K562 (cell line): ENCODE data around the gene NLGN3. TPM values are rescaled to one million over a fixed set of nuclear protein-coding genes. Genes with fewer than 3 reads are reported as not detected.

Experiments
- ATAC-seq: fragments of 200-7000 bp; cut with Tn5 transposase; 3 replicates; pipeline ENCODE4 v1.9.1; 2020; ENCODE audit warnings: moderate library complexity
- BruUV-seq: library from RNA; stranded (reverse); fragments of 400-500 nt; replicated peaks from 2 replicates; lab custom pipeline; 2021; lab: Mats Ljungman, UMichigan
- CTCF ChIA-PET: fragments of 300-600 bp; formaldehyde crosslinking; extraction: SDS; loops from one replicate; lab custom pipeline; 2021; ENCODE audit warnings: low intra/inter-chr PET ratio; lab: Yijun Ruan, JAX
- POLR2A ChIA-PET: fragments of 300-600, 350-650 bp; sonication (Branson Sonifier 250); formaldehyde crosslinking; extraction: SDS; loops from one replicate; lab custom pipeline; 2021; ENCODE audit warnings: antibody characterized with exemption, inconsistent platforms; lab: Yijun Ruan, JAX
- DNase-seq, 4 experiments: peaks; one replicate each; pipeline versions ENCODE4 v3.0.0 to v3.0.0-alpha.2; 2011 to 2018; ENCODE audit warnings: low spot score in 3 of 4, mixed read lengths in 3 of 4; ENCODE audit errors: extremely low read depth in 1 of 4
- FAIRE-seq: peaks from 2 replicates; lab custom pipeline; 2011; peaks lifted over from hg19 to GRCh38; lab: Jason Lieb, UNC
- H2AFZ ChIP-seq: 2 replicates; pipeline ENCODE4 v1.6.0; 2011; ENCODE audit warnings: low read depth, low read length, control low read depth, inconsistent platforms
- H3K27ac ChIP-seq: fragments of 200-600 bp; 3 replicates; pipeline ENCODE4 v1.8.0; 2011; ENCODE audit warnings: low read depth, mild to moderate bottlenecking, control low read depth, inconsistent platforms, low read length, moderate library complexity, mixed read lengths; ENCODE audit errors: extremely low read depth
- H3K27me3 ChIP-seq, 2 experiments: fragments of 300-600 bp in 1 of 2; 2 replicates in 1 of 2; 3 replicates in 1 of 2; pipeline versions ENCODE4 v1.6.0 to v1.8.0; 2011; ENCODE audit warnings: inconsistent platforms in 2 of 2, low read length in 2 of 2, mild to moderate bottlenecking in 1 of 2, mixed read lengths in 1 of 2, moderate library complexity in 1 of 2; ENCODE audit not compliant: control insufficient read depth in 2 of 2, insufficient read depth in 2 of 2
- H3K36me3 ChIP-seq: fragments of 300-600 bp; 3 replicates; pipeline ENCODE4 v1.8.0; 2011; ENCODE audit warnings: mild to moderate bottlenecking, low read length, inconsistent platforms; ENCODE audit not compliant: control insufficient read depth, insufficient read depth
- H3K4me1 ChIP-seq, 2 experiments: fragments of 200-600 bp in 1 of 2; replicated peaks in 1 of 2; 2 replicates in 1 of 2; 3 replicates in 1 of 2; pipeline versions ENCODE4 v1.5.1 to v1.8.0; 2011; ENCODE audit warnings: inconsistent platforms in 2 of 2, low read length in 2 of 2, mild to moderate bottlenecking in 1 of 2, mixed read lengths in 1 of 2, moderate library complexity in 1 of 2; ENCODE audit not compliant: control insufficient read depth in 2 of 2, insufficient read depth in 2 of 2
- H3K4me2 ChIP-seq: 2 replicates; pipeline ENCODE4 v1.6.1; 2011; ENCODE audit warnings: low read length, control low read depth, inconsistent platforms, mixed read lengths; ENCODE audit not compliant: insufficient read depth
- H3K4me3 ChIP-seq: fragments of 200-600 bp; sonication (generic), shearing (Covaris generic); 2 replicates; pipeline ENCODE4 v1.5.1; 2016; ENCODE audit warnings: control low read depth, inconsistent platforms
- H3K79me2 ChIP-seq: fragments of 200-600 bp; 3 replicates; pipeline ENCODE4 v1.8.0; 2011; ENCODE audit warnings: low read length, inconsistent platforms; ENCODE audit not compliant: control insufficient read depth, insufficient read depth
- H3K9ac ChIP-seq, 2 experiments: 2 replicates each; pipeline versions ENCODE4 v1.6.0 to v1.6.1; 2011; ENCODE audit warnings: low read depth in 2 of 2, low read length in 2 of 2, control low read depth in 1 of 2, inconsistent platforms in 1 of 2, mild to moderate bottlenecking in 1 of 2, mixed read lengths in 1 of 2; ENCODE audit not compliant: insufficient read depth in 1 of 2
- H3K9me1 ChIP-seq: one replicate; pipeline ENCODE4 v1.6.0; 2011; ENCODE audit warnings: inconsistent platforms, mild to moderate bottlenecking, low read length, moderate library complexity; ENCODE audit not compliant: control insufficient read depth, insufficient read depth
- H3K9me3 ChIP-seq: replicated peaks from 2 replicates; pipeline ENCODE4 v1.5.1; 2011; ENCODE audit warnings: low read depth, low read length, inconsistent platforms; ENCODE audit not compliant: control insufficient read depth, insufficient read depth
- H4K20me1 ChIP-seq: replicated peaks from 2 replicates; pipeline ENCODE4 v1.6.1; 2011; ENCODE audit warnings: low read length, inconsistent platforms, mixed read lengths; ENCODE audit not compliant: control insufficient read depth, insufficient read depth
- ATF4 ChIP-seq: fragments of 450-650 bp; formaldehyde crosslinking; IDR thresholded peaks from 2 replicates; pipeline ENCODE4 v1.4.0; 2022; ENCODE audit warnings: mild to moderate bottlenecking, moderate library complexity
- CBX3 ChIP-seq, 2 experiments: IDR thresholded peaks; 1 replicate in 1 of 2; 2 replicates in 1 of 2; pipeline ENCODE4 v1.6.1; 2012; ENCODE audit warnings: inconsistent platforms in 2 of 2, low read length in 2 of 2, borderline replicate concordance in 1 of 2, control low read depth in 1 of 2
- CSDE1 ChIP-seq, 2 experiments: fragments of 450-650 bp; IDR thresholded peaks; 2 replicates each; pipeline ENCODE4 v1.6.1; 2016; ENCODE audit warnings: mild to moderate bottlenecking in 1 of 2
- CTBP1 ChIP-seq: fragments of 450-650 bp; IDR thresholded peaks from 2 replicates; pipeline ENCODE4 v1.6.1; 2016; ENCODE audit warnings: borderline replicate concordance
- GABPB2 ChIP-seq: fragments of 250-450 bp; sonication (Bioruptor Pico); conservative IDR thresholded peaks from 2 replicates; pipeline ENCODE4 v1.5.1; 2021; ENCODE audit warnings: mild to moderate bottlenecking
- HDAC6 ChIP-seq: IDR thresholded peaks from 2 replicates; pipeline ENCODE4 v1.6.1; 2012; ENCODE audit warnings: low read depth, mild to moderate bottlenecking, control low read depth, inconsistent platforms, low read length, moderate library complexity
- HNRNPK ChIP-seq: fragments of 200-400 bp; formaldehyde crosslinking; IDR thresholded peaks from one replicate; pipeline ENCODE4 v1.6.1; 2018; ENCODE audit warnings: mild to moderate bottlenecking, low read depth, low read length; ENCODE audit not compliant: poor library complexity, severe bottlenecking
- SAP30 ChIP-seq: fragments of 200-600 bp; sonication (generic); IDR thresholded peaks from 2 replicates; pipeline ENCODE4 v1.6.1; 2012; ENCODE audit warnings: borderline replicate concordance, low read depth, mild to moderate bottlenecking, moderate library complexity, low read length, control low read depth, inconsistent platforms; ENCODE audit not compliant: insufficient read depth, poor library complexity, severe bottlenecking
- THAP12 ChIP-seq: fragments of 250-450 bp; sonication (Bioruptor Pico); IDR thresholded peaks from 2 replicates; pipeline ENCODE4 v1.9.0; 2021; ENCODE audit warnings: mild to moderate bottlenecking, inconsistent platforms
- ZNF280A ChIP-seq: fragments of 450-650 bp; IDR thresholded peaks from 2 replicates; pipeline ENCODE4 v1.6.1; 2018; ENCODE audit warnings: mild to moderate bottlenecking, low read depth; ENCODE audit not compliant: partially characterized antibody
- ZNF589 ChIP-seq: fragments of 200-800 bp; sonication (Bioruptor generic); IDR thresholded peaks from 2 replicates; pipeline ENCODE4 v1.6.1; 2016; ENCODE audit warnings: low read depth, missing genetic modification characterization, missing compliant biosample characterization
- WGBS: fragments of 100-300 bp; shearing (Covaris generic); methylation state at CpG from one replicate; pipeline ENCODE4 v1.1.6; 2016; ENCODE audit warnings: low coverage, mixed read lengths; ENCODE audit not compliant: insufficient coverage; ENCODE audit errors: missing lambda C conversion rate; 5-methylcytosine and 5-hydroxymethylcytosine counted together
- in situ Hi-C: fragments of 300-500 bp; cut with MboI; formaldehyde crosslinking; loops from 4 replicates; pipeline ENCODE4 v1.15.0; 2018; ENCODE audit warnings: inconsistent platforms, mixed read lengths
- intact Hi-C: fragments of 100-400 bp; cut with micrococcal nuclease; formaldehyde crosslinking; loops from 2 replicates; pipeline ENCODE4 v1.14.2; 2022
- polyA plus RNA-seq, 8 experiments: library from polyadenylated mRNA; depleted of rRNA in 4 of 8; stranded (reverse) in 5 of 8; unstranded in 3 of 8; fragments of >200 nt; fragmentation: Nextera tagmentation in 2 of 8; fragmentation: Illumina TruSeq in 1 of 8; extraction: Ambion mirVana in 2 of 8; extraction: Trizol in 1 of 8; gene quantifications; 2 replicates each; pipeline versions ENCODE4 v1.2.1 to v1.2.3, GENCODE V29; 2011 to 2014; ENCODE audit warnings: inconsistent platforms in 1 of 8, missing spikeins in 1 of 8
- total RNA-seq, 7 experiments: library from RNA; depleted of rRNA in 6 of 7; stranded (reverse); fragments of >200 nt in 6 of 7; fragmentation: Illumina TruSeq in 2 of 7; extraction: Trizol in 2 of 7; gene quantifications; 2 replicates each; pipeline versions ENCODE4 v1.2.1 to v1.2.3, GENCODE V29; 2011 to 2021; ENCODE audit warnings: low replicate concordance in 1 of 7

NLGN3 gene
- total and polyA plus RNA-seq, 9 of the 15 experiments (the other 6 are each of a cell fraction or from before 2014, with no cell fraction given) = 0.03 to 0.86 (median 0.25) TPM

- no TSS peak for BruUV-seq
- no peak for FAIRE-seq
- 19% methylated on average over 5 of the region's 5 CpGs for WGBS
- TF ChIP-seq HDAC6 = no peak
- TF ChIP-seq THAP12 (CRISPR knock-in tag) = no peak
- TF ChIP-seq CTBP1 = no peak
- TF ChIP-seq GABPB2 (CRISPR knock-in tag) = no peak
- no peak for TF ChIP-seq SAP30
- TF ChIP-seq CBX3 (IDR thresholded peaks at IDR 0.05; ENCODE audit: borderline replicate concordance in 1 of 2, low read length in 2 of 2) = no peak
- TF ChIP-seq CSDE1 (IDR thresholded peaks at IDR 0.05) = no peak
- no peak for TF ChIP-seq ZNF280A
- TF ChIP-seq ATF4 (CRISPR knock-in tag) = no peak
- TF ChIP-seq ZNF589 (CRISPR knock-in tag) = no peak
- TF ChIP-seq HNRNPK = no peak
Measured at GRCh38 chrX:71214604-71215337, 70.1 kb downstream of the NLGN3 start.

More at GRCh38 chrX:71214604-71215337, 70.1 kb downstream of the NLGN3 start:
- Histone ChIP-seq H3K9ac (no peak overlapping the region), H3K79me2 (no peaks in the 10 kb centered on the region), H3K4me1 (no peaks in the 10 kb centered on the region; a peak in 1 of 5 replicates), H3K27ac (no peak overlapping the region), H3K36me3 (no peaks in the 10 kb centered on the region), H2AFZ (no peak overlapping the region), H3K4me2 (no peak overlapping the region), H3K4me3 (no peak overlapping the region), H3K9me3 (no peaks in the 10 kb centered on the region), H3K9me1 (no peaks in the 10 kb centered on the region), H4K20me1 (no peaks in the 10 kb centered on the region), H3K27me3 (peaks cover 0 to 31% of the 10 kb centered on the region in 2 experiments; a peak in 4 of 5 replicates)
- no peak for ATAC-seq
- intact Hi-C loops (no loop called here), in situ Hi-C loops (no loop called here)
- POLR2A ChIA-PET = no interaction called here
- CTCF ChIA-PET = no interaction called here
- DNase-seq = no peak
